ENCODE data around the gene AZGP1. TPM values are rescaled to one million over a fixed set of nuclear protein-coding genes. Genes with fewer than 3 reads are reported as not detected.

AZGP1 gene
- polyA plus RNA-seq, 1 donor (not counting 4 experiments of a cell fraction or from before 2014, with no cell fraction given), result 1.3 TPM

DNA sequence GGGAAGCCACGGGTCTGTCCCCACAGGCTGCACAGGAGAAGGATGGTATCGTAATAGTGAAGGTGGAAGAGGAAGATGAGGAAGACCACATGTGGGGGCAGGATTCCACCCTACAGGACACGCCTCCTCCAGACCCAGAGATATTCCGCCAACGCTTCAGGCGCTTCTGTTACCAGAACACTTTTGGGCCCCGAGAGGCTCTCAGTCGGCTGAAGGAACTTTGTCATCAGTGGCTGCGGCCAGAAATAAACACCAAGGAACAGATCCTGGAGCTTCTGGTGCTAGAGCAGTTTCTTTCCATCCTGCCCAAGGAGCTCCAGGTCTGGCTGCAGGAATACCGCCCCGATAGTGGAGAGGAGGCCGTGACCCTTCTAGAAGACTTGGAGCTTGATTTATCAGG lies 47.7 kb upstream of the AZGP1 start:
- no peak overlapping the region for H3K9ac ChIP-seq (ENCODE audit: control insufficient read depth, extremely low read depth, insufficient read depth, low read length)
- FAIRE-seq (no peak), DNase-seq (ENCODE audit: low read depth, low spot score) (no peak)
- no peaks in the 10 kb centered on the region for H3K9me1 ChIP-seq (ENCODE audit: control insufficient read depth, extremely low read depth, insufficient read depth, low read length)
- H4K20me1 ChIP-seq (ENCODE audit: control insufficient read depth, extremely low read depth, insufficient read depth, low read length), result no peaks in the 10 kb centered on the region
- peak overlapping the region; percentile 16 for H3K27ac ChIP-seq (ENCODE audit: control insufficient read depth, insufficient read depth, low read length)
- H3K36me3 ChIP-seq (ENCODE audit: control insufficient read depth in 2 of 2, extremely low read depth in 1 of 2, insufficient read depth in 2 of 2, low read length in 2 of 2), result peaks cover 20 to 25% of the 10 kb centered on the region in 2 experiments
- dilution Hi-C loops (cut with MboI; ENCODE audit: extremely low pct_ligation_motif_present, low sequenced_read_pairs), result no loop called here
- no peaks in the 10 kb centered on the region for H3K9me3 ChIP-seq (ENCODE audit: control insufficient read depth, low read depth, low read length)
- H3K4me1 ChIP-seq (ENCODE audit: control insufficient read depth, extremely low read depth, insufficient read depth, low read length), result peaks cover 38% of the 10 kb centered on the region
- TF ChIP-seq, protein P1, sequence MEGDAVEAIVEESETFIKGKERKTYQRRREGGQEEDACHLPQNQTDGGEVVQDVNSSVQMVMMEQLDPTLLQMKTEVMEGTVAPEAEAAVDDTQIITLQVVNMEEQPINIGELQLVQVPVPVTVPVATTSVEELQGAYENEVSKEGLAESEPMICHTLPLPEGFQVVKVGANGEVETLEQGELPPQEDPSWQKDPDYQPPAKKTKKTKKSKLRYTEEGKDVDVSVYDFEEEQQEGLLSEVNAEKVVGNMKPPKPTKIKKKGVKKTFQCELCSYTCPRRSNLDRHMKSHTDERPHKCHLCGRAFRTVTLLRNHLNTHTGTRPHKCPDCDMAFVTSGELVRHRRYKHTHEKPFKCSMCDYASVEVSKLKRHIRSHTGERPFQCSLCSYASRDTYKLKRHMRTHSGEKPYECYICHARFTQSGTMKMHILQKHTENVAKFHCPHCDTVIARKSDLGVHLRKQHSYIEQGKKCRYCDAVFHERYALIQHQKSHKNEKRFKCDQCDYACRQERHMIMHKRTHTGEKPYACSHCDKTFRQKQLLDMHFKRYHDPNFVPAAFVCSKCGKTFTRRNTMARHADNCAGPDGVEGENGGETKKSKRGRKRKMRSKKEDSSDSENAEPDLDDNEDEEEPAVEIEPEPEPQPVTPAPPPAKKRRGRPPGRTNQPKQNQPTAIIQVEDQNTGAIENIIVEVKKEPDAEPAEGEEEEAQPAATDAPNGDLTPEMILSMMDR (optimal IDR thresholded peaks at IDR 0.05 in 1 of 3, IDR thresholded peaks at IDR 0.05 in 1 of 3, conservative IDR thresholded peaks at IDR 0.05 in 1 of 3; ENCODE audit: extremely low read depth in 1 of 3, insufficient read depth in 2 of 3, low read length in 3 of 3), result no peak
- no peak for TF ChIP-seq EZH2 (IDR thresholded peaks at IDR 0.05; ENCODE audit: low read length)
- H3K27me3 ChIP-seq (ENCODE audit: control insufficient read depth, extremely low read depth, insufficient read depth, low read length), result no peaks in the 10 kb centered on the region
- H3K4me2 ChIP-seq (ENCODE audit: control insufficient read depth, extremely low read depth, insufficient read depth, low read depth, low read length), result peak overlapping the region; percentile 65
- peaks cover 45% of the 10 kb centered on the region for H3K79me2 ChIP-seq (ENCODE audit: control insufficient read depth, insufficient read depth, low read length)
- H3K4me3 ChIP-seq (ENCODE audit: control insufficient read depth in 2 of 3, extremely low read depth in 1 of 3, insufficient read depth in 2 of 3, low read depth in 1 of 3, low read length in 3 of 3), result no peak overlapping the region
- H2AFZ ChIP-seq (ENCODE audit: control insufficient read depth, low read length), result no peak overlapping the region

DNA sequence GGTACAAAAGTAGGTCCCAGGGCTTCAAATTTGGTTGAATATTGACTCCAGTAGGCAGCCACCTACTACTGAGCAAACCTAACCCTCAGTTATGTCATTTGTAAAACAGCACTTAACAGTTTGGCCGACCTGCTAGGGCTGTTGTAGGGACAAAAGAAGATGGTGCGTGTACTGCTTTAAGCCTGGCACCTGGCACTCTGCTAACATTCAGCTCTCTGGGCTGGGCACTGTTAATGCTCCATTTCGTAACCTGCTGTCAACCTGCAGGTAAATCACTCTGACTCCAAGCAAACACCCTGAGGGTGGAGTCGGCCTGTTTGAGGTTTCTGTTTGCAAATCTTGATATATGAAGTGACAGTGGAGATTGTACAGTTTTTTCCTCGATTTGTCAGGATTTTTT lies 46.8 kb upstream of the AZGP1 start:
- Histone ChIP-seq H3K4me2 (ENCODE audit: control insufficient read depth, extremely low read depth, insufficient read depth, low read depth, low read length) (peak overlapping the region; percentile 65), H3K9ac (ENCODE audit: control insufficient read depth, extremely low read depth, insufficient read depth, low read length) (no peak overlapping the region), H2AFZ (ENCODE audit: control insufficient read depth, low read length) (no peak overlapping the region), H4K20me1 (ENCODE audit: control insufficient read depth, extremely low read depth, insufficient read depth, low read length) (no peaks in the 10 kb centered on the region), H3K4me3 (ENCODE audit: control insufficient read depth in 2 of 3, extremely low read depth in 1 of 3, insufficient read depth in 2 of 3, low read depth in 1 of 3, low read length in 3 of 3) (no peak overlapping the region), H3K36me3 (ENCODE audit: control insufficient read depth in 2 of 2, extremely low read depth in 1 of 2, insufficient read depth in 2 of 2, low read length in 2 of 2) (peaks cover 21 to 25% of the 10 kb centered on the region in 2 experiments), H3K9me3 (ENCODE audit: control insufficient read depth, low read depth, low read length) (no peaks in the 10 kb centered on the region), H3K27me3 (ENCODE audit: control insufficient read depth, extremely low read depth, insufficient read depth, low read length) (no peaks in the 10 kb centered on the region), H3K9me1 (ENCODE audit: control insufficient read depth, extremely low read depth, insufficient read depth, low read length) (no peaks in the 10 kb centered on the region), H3K27ac (ENCODE audit: control insufficient read depth, insufficient read depth, low read length) (peak overlapping the region; percentile 16), H3K4me1 (ENCODE audit: control insufficient read depth, extremely low read depth, insufficient read depth, low read length) (peaks cover 39% of the 10 kb centered on the region), H3K79me2 (ENCODE audit: control insufficient read depth, insufficient read depth, low read length) (peaks cover 53% of the 10 kb centered on the region)
- no peak for TF ChIP-seq EZH2 (IDR thresholded peaks at IDR 0.05; ENCODE audit: low read length)
- TF ChIP-seq, protein P1 (optimal IDR thresholded peaks at IDR 0.05 in 1 of 3, IDR thresholded peaks at IDR 0.05 in 1 of 3, conservative IDR thresholded peaks at IDR 0.05 in 1 of 3; ENCODE audit: extremely low read depth in 1 of 3, insufficient read depth in 2 of 3, low read length in 3 of 3), result no peak
- DNase-seq (ENCODE audit: low read depth, low spot score) (no peak), FAIRE-seq (peak; percentile 46)
- dilution Hi-C loops (cut with MboI; ENCODE audit: extremely low pct_ligation_motif_present, low sequenced_read_pairs), result no loop called here
